Superior temporal gyrus (tissue), 1 donor: ENCODE data around the gene RPUSD1.

ENCODE experiments used
- DNase-seq: peaks from one replicate; pipeline ENCODE4 v3.0.0-alpha.2; 2016; ENCODE audit errors: extremely low spot score

Gene RPUSD1

DNA sequence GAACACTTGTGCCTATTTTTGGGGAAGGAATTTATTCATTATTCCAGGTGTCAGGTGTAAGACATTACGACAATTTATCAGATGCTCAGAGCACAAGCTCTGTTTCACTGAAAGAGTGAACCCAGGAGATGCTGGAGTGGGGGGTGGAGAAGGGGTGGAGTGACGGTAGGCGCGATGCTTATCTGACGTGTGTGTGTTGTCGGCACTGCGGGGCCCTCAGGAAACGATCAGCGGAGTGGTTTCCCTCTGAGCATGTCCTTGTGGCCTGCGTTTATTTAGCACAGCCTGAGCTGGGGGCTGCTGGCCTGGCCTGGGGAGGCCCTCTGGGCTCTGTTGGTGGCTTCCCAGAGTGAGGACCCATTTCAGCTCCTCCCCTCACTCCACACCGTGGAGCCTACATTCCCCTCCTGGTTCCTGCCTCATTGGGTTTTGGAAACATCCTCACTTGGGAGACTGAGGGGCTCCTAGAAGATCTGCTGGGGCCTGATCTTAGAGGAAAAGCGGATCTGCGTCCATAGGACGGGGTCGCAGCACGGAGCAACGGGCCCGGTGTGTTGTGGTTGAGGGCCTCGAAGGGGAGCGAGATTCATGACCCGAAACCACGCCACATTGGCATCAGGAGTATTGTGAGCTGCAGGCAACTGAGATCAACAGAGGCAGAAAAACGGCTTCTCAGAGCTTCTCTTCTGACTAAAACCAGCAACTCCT, 31.3 kb upstream of the RPUSD1 start:
- DNase-seq, result no peak

DNA sequence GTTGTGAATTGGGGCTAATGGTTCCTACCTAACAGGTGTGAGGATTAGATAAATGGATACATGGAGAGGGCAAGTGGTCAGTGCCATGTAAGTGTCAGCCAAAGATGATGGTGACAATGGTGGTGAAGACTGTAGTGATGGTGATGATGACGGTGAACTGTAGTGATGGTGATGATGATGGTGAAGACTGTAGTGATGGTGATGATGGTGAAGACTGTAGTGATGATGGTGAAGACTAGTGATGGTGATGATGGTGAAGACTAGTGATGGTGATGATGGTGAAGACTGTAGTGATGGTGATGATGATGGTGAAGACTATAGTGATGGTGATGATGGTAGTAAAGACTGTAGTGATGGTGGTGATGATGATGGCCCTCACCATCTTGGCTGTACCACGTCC, 30.4 kb upstream of the RPUSD1 start:
- DNase-seq, result no peak

DNA sequence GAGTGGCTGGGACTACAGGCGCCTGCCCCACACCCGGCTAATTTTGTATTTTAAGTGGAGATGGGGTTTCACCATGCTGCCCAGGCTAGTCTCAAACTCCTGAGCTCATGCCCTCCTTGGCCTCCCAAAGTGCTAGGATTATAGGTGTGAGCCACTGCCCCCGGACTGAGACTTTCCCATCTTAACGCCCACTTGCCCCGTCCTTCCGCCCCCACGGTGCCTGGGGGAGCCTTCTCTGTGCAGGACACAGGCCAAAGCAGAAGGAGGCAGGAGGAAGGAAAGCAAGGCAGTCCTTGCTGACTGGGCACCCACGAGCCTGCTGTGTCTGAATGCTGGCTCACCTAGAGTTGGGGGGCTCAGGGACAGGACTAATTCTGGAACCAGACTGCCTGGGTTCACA, 30.0 kb upstream of the RPUSD1 start:
- no peak for DNase-seq

DNA sequence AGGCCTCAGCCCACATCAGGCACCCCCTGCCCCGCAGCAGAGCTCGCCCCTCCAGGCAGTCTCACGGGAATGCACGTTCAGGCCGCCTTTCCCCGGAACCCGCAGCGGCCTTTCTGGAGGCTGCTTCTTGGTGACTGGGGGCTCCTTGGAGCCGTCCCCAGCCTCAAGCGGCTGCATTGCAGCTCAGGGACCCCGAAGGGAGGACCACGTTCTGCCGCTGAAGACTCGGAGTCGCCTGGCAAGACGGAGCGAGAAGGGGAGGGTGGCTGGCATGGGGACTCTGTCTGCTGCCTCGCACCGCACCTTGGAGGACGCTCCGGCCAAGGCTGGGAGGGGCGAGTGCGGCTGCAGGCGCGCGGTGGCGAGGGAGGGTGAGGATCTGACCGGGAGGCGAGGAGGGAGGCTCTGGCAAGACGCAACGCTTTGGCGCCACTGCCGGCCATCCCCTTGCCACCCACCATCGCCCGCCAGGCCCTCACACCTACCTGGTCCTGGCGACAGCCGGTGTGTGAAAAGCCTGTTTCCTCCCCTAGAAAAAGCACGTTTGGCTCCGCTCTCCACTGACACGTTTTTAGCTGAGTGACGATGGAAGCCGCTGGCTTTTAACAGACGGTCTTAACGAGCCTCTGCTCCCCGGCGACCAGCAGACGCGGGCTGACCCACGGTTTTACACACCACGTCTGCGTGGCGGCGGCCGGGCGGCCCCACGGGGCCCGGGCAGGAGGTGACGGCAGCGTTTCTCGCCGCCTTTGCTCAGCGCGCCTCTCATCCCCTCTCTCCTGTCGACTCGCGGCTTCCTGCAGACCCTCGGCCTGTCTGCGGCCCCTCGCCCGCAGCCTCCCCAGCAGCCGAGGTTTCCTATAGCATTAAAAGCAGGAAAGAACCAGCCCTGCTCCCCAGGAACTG, 29.1 kb upstream of the RPUSD1 start:
- no peak for DNase-seq

DNA sequence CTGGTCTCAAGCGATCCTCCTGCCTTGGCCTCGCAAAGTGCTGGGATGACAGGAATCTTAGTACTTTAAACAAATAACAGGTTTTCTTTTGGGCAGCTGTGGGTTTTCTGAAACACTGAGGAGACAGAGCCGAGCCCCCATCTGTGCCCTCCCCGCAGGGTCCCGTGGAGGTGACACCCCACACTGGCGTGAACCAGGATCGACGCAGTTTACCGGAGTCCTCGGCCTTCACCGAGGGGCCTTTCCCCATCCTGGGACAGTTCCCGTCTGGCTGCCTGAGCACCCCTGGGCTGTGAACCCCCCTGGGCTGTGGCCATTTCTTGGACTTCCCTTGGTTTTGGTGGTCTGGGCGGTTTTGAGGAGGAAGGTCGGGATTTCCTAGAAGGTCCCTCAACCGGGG, 27.7 kb upstream of the RPUSD1 start:
- no peak for DNase-seq

- peak; percentile 6 for DNase-seq
These were observed 26.8 kb upstream of the RPUSD1 start for GRCh38 chr16:814974-815373.

GRCh38 chr16:813916-814412, 25.8 kb upstream of the RPUSD1 start:
- no peak for DNase-seq

GRCh38 chr16:813204-813915, 25.2 kb upstream of the RPUSD1 start:
- peak; percentile 73 for DNase-seq

- no peak for DNase-seq
These were observed 19.9 kb upstream of the RPUSD1 start for GRCh38 chr16:808085-808386.

DNA sequence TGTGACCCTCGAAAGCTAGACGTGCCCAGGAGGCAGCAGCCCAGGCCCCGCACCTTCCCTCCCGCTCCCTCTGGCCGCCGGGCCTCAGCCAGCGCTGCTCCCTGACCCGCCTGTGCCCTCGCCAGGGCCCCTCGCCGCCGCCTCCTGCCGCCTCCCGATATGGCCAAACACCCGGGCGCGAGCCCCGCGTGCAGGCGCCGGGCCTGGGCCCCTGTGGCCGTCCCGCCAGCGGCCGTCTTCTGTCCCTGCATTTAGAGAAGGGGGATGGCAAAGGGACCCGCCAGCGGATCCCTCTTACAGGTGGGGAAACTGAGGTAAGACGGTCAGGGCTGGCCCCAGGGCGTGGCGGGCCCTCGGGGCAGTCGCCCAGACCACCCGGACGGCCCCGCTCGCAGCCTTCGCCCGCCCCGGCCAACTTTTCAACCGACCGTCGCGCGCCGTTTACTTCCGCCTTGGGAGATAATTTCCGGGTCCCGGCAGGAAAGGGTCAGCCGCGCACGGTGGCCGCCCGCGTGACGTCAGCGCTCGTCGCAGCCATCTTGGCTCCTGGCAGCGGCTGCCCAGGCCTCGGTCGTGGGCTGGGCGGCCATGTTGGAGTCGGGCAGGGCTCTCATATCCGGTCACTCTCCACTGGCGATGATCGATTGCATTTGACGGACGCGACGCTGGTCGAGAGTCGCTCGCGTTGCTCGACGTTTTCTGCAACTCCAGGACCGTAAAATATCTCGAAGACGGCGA, 19.3 kb upstream of the RPUSD1 start:
- peak; percentile 92 for DNase-seq

- DNase-seq, result no peak
These were observed 17.3 kb upstream of the RPUSD1 start for GRCh38 chr16:805474-805873.

- DNase-seq, result no peak
These were observed 16.2 kb upstream of the RPUSD1 start for GRCh38 chr16:804193-805048.

GRCh38 chr16:803754-804080, 15.5 kb upstream of the RPUSD1 start:
- no peak for DNase-seq

DNA sequence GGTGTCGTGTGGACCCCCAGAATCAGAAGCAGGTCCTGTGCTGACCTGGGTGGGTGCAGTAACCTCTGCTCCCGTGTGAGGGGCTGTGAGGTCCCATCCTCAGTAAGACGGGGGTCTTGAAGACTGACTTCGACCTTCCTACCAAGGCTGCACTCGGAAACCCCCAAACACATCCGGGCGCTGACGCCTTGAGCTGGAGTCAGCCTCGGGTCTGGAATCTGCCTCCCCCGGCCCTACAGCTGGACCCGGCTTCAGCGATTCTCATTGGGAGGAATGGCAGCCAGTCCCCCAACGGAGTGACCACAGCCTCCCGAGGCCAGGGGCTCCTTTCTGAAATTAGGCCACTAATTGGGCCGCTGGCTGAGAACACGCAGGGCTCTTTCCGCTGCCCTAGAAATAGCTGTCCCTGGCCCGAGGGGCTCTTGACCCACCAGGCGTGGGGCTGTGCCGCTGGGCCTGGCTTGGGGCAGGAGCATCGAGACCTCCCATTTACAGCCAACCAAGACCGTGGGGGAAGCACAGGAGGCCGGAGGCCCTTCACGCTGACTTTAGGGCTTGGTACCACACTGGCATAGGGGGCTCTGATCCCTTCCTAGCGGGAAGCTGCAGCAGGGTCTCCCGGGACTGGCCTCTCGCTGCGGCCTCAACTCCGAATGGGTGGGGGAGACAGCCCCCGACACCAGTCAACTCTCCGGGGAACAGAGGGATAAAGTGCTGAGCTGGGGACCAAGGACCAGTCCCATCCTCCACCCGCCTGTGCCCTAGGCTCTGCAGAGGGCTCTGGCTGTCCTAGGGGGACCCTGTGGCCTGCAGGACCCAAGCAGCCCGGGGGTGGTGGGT, 15.0 kb upstream of the RPUSD1 start:
- no peak for DNase-seq

- DNase-seq, result no peak
These were observed 14.3 kb upstream of the RPUSD1 start for GRCh38 chr16:802461-802860.

- no peak for DNase-seq
These were observed 13.6 kb upstream of the RPUSD1 start for GRCh38 chr16:801584-802363.

DNA sequence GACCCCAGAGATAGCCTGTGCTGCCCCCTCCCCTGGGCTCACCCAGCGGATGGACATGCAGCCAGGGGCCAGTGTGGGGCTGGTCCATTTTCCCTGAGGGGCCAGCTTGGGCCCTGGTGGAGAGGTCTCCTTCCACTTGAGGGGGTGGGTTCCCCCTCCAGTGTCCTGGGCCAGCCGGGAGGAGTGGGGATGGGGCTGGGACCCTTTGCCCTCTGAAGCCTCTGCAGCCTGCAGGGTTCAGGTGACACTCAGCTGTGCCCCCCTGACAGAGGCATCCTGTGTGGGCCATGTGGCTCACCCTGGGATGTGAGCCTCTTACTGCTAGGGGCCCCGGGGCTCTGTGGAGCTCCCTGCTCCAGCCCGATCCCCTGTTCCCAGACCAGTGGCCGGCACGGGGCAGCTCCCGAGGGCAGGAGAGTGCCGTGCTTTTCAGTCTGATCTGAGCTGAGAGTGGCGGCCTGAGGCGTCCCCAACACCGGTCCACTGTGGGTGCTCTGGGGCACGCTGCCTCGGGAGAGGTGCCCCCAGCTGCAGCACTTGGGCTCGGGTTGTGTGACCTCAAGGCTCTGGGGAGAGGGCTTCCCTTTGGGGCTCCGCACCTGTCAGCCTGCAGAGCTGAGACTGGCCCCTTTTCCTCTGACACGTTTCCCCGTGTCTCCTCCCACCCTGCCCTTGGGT, 12.8 kb upstream of the RPUSD1 start:
- no peak for DNase-seq

DNA sequence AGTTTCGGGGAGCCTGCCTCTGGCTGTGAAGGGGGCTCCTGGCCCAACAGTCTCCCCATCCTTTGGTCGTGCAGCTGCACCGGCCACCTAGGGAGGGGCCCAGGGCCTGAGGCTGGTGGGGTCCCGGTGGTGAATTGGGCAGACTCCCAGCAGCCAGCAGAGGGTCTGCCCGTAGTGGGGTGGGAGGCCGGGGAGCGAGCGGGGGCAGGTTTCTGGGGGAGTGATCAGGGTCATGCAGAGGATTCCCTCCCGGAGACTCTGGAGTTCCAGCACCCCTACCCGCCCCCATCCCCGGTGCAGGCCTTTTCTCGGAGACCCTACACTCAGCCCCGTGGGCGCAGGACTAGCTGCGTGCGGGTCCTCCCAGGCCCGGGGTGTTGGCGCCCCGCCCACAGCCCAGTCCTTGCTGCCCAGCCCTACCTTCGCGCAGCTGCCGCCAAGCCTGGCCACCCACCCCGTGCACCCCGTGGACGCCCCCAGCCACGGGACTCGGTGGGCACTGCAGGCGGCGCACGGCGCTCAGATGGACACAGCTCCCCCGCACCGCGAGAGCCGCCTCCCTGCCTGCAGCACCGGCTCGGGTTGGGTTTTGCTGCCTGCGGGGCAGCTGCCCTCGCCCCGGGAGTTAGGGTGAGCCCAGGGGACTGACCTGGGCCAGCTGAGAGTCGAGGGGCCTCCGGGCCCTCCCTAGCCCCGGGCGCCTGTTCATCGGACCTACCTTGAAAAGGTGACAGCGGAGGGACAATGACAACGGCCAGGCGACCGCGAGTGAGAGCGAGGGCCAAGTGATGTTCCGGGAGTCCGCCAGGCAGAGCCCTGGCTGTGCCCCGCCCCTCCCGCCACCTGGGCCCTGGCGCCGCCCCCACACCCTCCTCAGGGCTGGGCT, 12.0 kb upstream of the RPUSD1 start, which contains the start of gene GNG13:
GNG13 (minus strand) TSS at position 787 of the 886 bp plus-strand sequence. CDS start 1,657 bp downstream, outside the sequence.
- DNase-seq, result no peak
